Natural killer cell (primary cell): Measurements from ENCODE around the gene DIABLO. TPM values are rescaled to one million over a fixed set of nuclear protein-coding genes. Genes with fewer than 3 reads are reported as not detected.

Experiments used
- ATAC-seq, 3 donors: fragments of 150-1000 bp in 2 of 3; fragments of 200-7000 bp in 1 of 3; cut with Tn5 transposase; 1 replicate in 1 of 3; 2 replicates in 2 of 3; pipeline ENCODE4 v1.10.0; 2021; ENCODE audit warnings: mild to moderate bottlenecking in 2 of 3, moderate library complexity in 2 of 3
- DNase-seq, 2 donors: peaks; one replicate each; pipeline versions ENCODE4 v3.0.0 to v3.0.0-alpha.2; 2013 to 2021; ENCODE audit warnings: mixed read lengths in 1 of 2
- H3K27ac ChIP-seq: one replicate; pipeline ENCODE4 v1.5.1; 2013; ENCODE audit warnings: mild to moderate bottlenecking, low read length
- H3K27me3 ChIP-seq: one replicate; pipeline ENCODE4 v1.6.1; 2013; ENCODE audit warnings: low read length; ENCODE audit not compliant: control insufficient read depth, insufficient read depth
- H3K36me3 ChIP-seq: one replicate; pipeline ENCODE4 v1.6.1; 2013; ENCODE audit warnings: low read length; ENCODE audit not compliant: control insufficient read depth, insufficient read depth
- H3K4me1 ChIP-seq: one replicate; pipeline ENCODE4 v1.6.1; 2013; ENCODE audit warnings: low read length; ENCODE audit not compliant: control insufficient read depth, insufficient read depth
- H3K4me3 ChIP-seq: one replicate; pipeline ENCODE4 v1.5.1; 2013; ENCODE audit warnings: low read length
- H3K9me3 ChIP-seq: one replicate; pipeline ENCODE4 v1.6.1; 2013; ENCODE audit warnings: low read length; ENCODE audit not compliant: control insufficient read depth, insufficient read depth
- H3K27ac Mint-ChIP-seq, 2 donors: one replicate each; pipeline ENCODE4 v1.8.0; 2022; ENCODE audit warnings: mild to moderate bottlenecking in 2 of 2, mixed read lengths in 2 of 2, moderate library complexity in 1 of 2
- H3K27me3 Mint-ChIP-seq, 2 donors: one replicate each; pipeline ENCODE4 v1.8.0; 2022; ENCODE audit warnings: low read depth in 2 of 2, mixed read lengths in 2 of 2
- H3K36me3 Mint-ChIP-seq: one replicate; pipeline ENCODE4 v1.8.0; 2022; ENCODE audit warnings: mixed read lengths
- H3K4me1 Mint-ChIP-seq, 2 donors: one replicate each; pipeline ENCODE4 v1.8.0; 2022; ENCODE audit warnings: mixed read lengths in 2 of 2
- H3K4me3 Mint-ChIP-seq: one replicate; pipeline ENCODE4 v1.8.0; 2022; ENCODE audit warnings: mild to moderate bottlenecking, moderate library complexity, mixed read lengths
- H3K9me3 Mint-ChIP-seq, 2 donors: one replicate each; pipeline ENCODE4 v1.8.0; 2022; ENCODE audit warnings: mixed read lengths in 2 of 2
- CTCF ChIP-seq: fragments of 200-600 bp; IDR thresholded peaks from one replicate; pipeline ENCODE4 v1.8.0; 2022; ENCODE audit warnings: antibody characterized with exemption
- WGBS: methylation state at CpG from one replicate; pipeline ENCODE4 v1.1.7; 2013; ENCODE audit warnings: missing lambda C conversion rate; ENCODE audit not compliant: insufficient coverage; 5-methylcytosine and 5-hydroxymethylcytosine counted together
- intact Hi-C: fragments of 100-400 bp; cut with micrococcal nuclease; formaldehyde crosslinking; loops from one replicate; pipeline ENCODE4 v1.14.2; 2022
- total RNA-seq, 4 donors: library from RNA; stranded (reverse); fragments of 120-200 nt in 1 of 4; gene quantifications; one replicate each; pipeline versions ENCODE4 v1.2.3 to v1.2.4, GENCODE V29; 2013 to 2022

The DIABLO gene
- total RNA-seq, 3 donors from 2014 or later (not counting 1 experiment from before 2014, with no cell fraction given) = 84.8 to 102 (median 101) TPM

DNA sequence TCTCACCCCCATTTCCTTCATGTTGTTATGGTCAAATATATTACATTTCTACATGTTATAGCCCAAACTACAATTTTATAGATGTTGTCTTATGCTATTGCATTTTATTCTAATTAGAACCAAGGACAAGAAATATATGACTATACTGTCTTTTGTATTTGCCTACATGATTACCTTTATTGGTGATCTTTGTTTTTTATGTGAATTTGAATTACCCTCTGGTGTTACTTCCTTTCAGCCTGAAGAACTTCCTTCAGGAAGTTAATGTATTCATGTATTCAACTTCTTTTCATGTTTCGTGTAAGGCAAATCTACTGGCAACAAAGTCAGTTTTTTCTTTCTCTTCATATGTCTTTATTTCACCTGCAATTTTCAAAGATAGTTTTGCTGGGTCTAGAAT, 31.0 kb downstream of the DIABLO start:
- Histone ChIP-seq H3K27me3 (no peaks in the 10 kb centered on the region), H3K4me1 (peaks cover 3% of the 10 kb centered on the region), H3K27ac (no peak overlapping the region), H3K36me3 (no peaks in the 10 kb centered on the region), H3K9me3 (no peaks in the 10 kb centered on the region), H3K4me3 (no peak overlapping the region)
- Mint-ChIP-seq H3K36me3 (no peaks in the 10 kb centered on the region), H3K9me3 (no peaks in the 10 kb centered on the region), H3K4me3 (no peak overlapping the region), H3K4me1 (peaks cover 11 to 14% of the 10 kb centered on the region in 2 donors), H3K27me3 (no peaks in the 10 kb centered on the region), H3K27ac (no peak overlapping the region)
- ATAC-seq (no peak), DNase-seq (no peak)
- TF ChIP-seq CTCF = no peak
- intact Hi-C loops = no loop called here
- WGBS = 80% methylated on average over 1 of the region's 1 CpG

DNA sequence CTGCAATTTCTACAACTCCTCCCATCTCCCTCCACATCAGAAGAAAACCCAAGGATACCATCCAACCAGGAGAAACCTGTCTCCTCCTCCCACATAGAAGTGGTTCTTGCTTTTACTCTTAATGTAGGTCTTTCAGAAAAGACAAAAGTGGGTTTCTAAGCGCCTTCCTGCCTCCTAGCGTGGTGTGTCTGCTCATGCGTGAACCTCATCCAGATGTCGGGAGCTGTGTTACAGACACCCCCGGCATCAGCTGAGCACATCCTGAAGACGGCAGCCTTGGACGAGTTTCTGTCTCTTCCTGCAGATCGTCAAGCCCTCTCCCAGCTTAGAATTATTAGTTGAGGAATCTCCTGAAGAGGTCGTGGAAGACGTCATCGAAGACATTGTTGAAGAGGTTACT, 33.4 kb downstream of the DIABLO start:
- Mint-ChIP-seq H3K27ac (no peak overlapping the region), H3K4me1 (peaks cover 8 to 11% of the 10 kb centered on the region in 2 donors), H3K27me3 (no peaks in the 10 kb centered on the region), H3K4me3 (no peak overlapping the region), H3K36me3 (no peaks in the 10 kb centered on the region), H3K9me3 (no peaks in the 10 kb centered on the region)
- Histone ChIP-seq H3K27me3 (no peaks in the 10 kb centered on the region), H3K4me3 (no peak overlapping the region), H3K4me1 (peaks cover 3% of the 10 kb centered on the region), H3K36me3 (no peaks in the 10 kb centered on the region), H3K9me3 (no peaks in the 10 kb centered on the region), H3K27ac (no peak overlapping the region)
- TF ChIP-seq CTCF = no peak
- intact Hi-C loops = no loop called here
- ATAC-seq = no peak
- no peak for DNase-seq
- 90% methylated on average over 11 of the region's 11 CpGs for WGBS

GRCh38 chr12:122190842-122191668, 34.8 kb downstream of the DIABLO start:
- Mint-ChIP-seq H3K27ac (no peak overlapping the region), H3K4me3 (no peak overlapping the region), H3K27me3 (no peaks in the 10 kb centered on the region), H3K36me3 (no peaks in the 10 kb centered on the region), H3K4me1 (peaks cover 5 to 8% of the 10 kb centered on the region in 2 donors), H3K9me3 (no peaks in the 10 kb centered on the region)
- Histone ChIP-seq H3K4me1 (peaks cover 3% of the 10 kb centered on the region), H3K27me3 (no peaks in the 10 kb centered on the region), H3K4me3 (no peak overlapping the region), H3K9me3 (no peaks in the 10 kb centered on the region), H3K36me3 (no peaks in the 10 kb centered on the region), H3K27ac (no peak overlapping the region)
- intact Hi-C loops = loop anchor here (1.0 kb wide), 2 partner anchors 60 to 137 kb away; no protein-coding TSS in a partner anchor
- peak; percentile 90 to 99 (median 95) for ATAC-seq
- WGBS = 66% methylated on average over 16 of the region's 18 CpGs
- DNase-seq = peak; percentile 68 to 79
- TF ChIP-seq CTCF = peak; percentile 77
